NCI-H2196 (cell line): Measurements from ENCODE around the gene BDH2.
A peak's percentile ranks its signal among the peaks of the same experiment; 100 is the strongest.

Experiments used
- DNase-seq: peaks from one replicate; lab custom pipeline; 2025; ENCODE audit not compliant: unreplicated experiment; lab: John Stamatoyannopoulos, UW

BDH2 gene

GRCh38 chr4:103099691-103100392 is at the start of gene BDH2:
Gene BDH2 (minus strand): TSS chr4:103099834. CDS start chr4:103096254, 3,580 bp downstream.
- peak; percentile 66 for DNase-seq

- DNase-seq, result no peak
These were observed 45.3 kb upstream of the BDH2 start for GRCh38 chr4:103144926-103145325.

GRCh38 chr4:103137446-103137827 is 37.8 kb upstream of the BDH2 start:
- DNase-seq, result no peak

GRCh38 chr4:103136671-103137445 is 37.2 kb upstream of the BDH2 start:
- no peak for DNase-seq

- no peak for DNase-seq
These were observed 29.5 kb upstream of the BDH2 start for GRCh38 chr4:103129174-103129573.

GRCh38 chr4:103126126-103126525 is 26.5 kb upstream of the BDH2 start:
- no peak for DNase-seq

- DNase-seq, result no peak
These were observed 23.5 kb upstream of the BDH2 start for GRCh38 chr4:103123114-103123513.

- no peak for DNase-seq
These were observed 18.5 kb upstream of the BDH2 start for GRCh38 chr4:103118166-103118565.

- no peak for DNase-seq
These were observed 12.0 kb upstream of the BDH2 start for GRCh38 chr4:103111598-103111997.

GRCh38 chr4:103108542-103108941 is 8.9 kb upstream of the BDH2 start:
- DNase-seq, result no peak

- no peak for DNase-seq
These were observed 6.1 kb upstream of the BDH2 start for GRCh38 chr4:103105558-103106356.

GRCh38 chr4:103104886-103105285 is 5.3 kb upstream of the BDH2 start:
- DNase-seq, result no peak

- no peak for DNase-seq
These were observed 1.1 kb upstream of the BDH2 start for GRCh38 chr4:103100691-103101090.

GRCh38 chr4:103098756-103099440 is 736 bp downstream of the BDH2 start:
- DNase-seq, result no peak

- no peak for DNase-seq
These were observed 1.3 kb downstream of the BDH2 start for GRCh38 chr4:103098341-103098740.

- no peak for DNase-seq
These were observed 2.5 kb downstream of the BDH2 start for GRCh38 chr4:103097112-103097511.

- DNase-seq, result no peak
These were observed 4.6 kb downstream of the BDH2 start for GRCh38 chr4:103095080-103095479.

GRCh38 chr4:103092245-103092644 is 7.4 kb downstream of the BDH2 start:
- no peak for DNase-seq

GRCh38 chr4:103091601-103092223 is 7.9 kb downstream of the BDH2 start:
- DNase-seq, result peak; percentile 46

GRCh38 chr4:103089481-103089880 is 10.2 kb downstream of the BDH2 start:
- DNase-seq, result no peak

- DNase-seq, result no peak
These were observed 13.1 kb downstream of the BDH2 start for GRCh38 chr4:103086551-103086950.
